Naive thymus-derived CD4-positive, alpha-beta T cell (primary cell): ENCODE measurements around the gene CFAP251. TPM values are rescaled to one million over a fixed set of nuclear protein-coding genes. Genes with fewer than 3 reads are reported as not detected.

Experiments
- ATAC-seq: fragments of 150-1000 bp; cut with Tn5 transposase; 2 replicates; pipeline ENCODE4 v1.10.0; 2021; ENCODE audit warnings: mild to moderate bottlenecking, moderate library complexity
- CTCF ChIA-PET: fragments of 350-600 bp; sonication (Branson Sonifier 250); formaldehyde crosslinking; loops from one replicate; lab custom pipeline; 2021; ENCODE audit warnings: antibody characterized with exemption; lab: Charles Lee
- POLR2A ChIA-PET: fragments of 350-600 bp; sonication (Branson Sonifier 250); formaldehyde crosslinking; loops from one replicate; lab custom pipeline; 2021; ENCODE audit warnings: antibody characterized with exemption, inconsistent platforms; lab: Charles Lee
- DNase-seq, 9 donors: peaks; one replicate each; pipeline versions ENCODE4 v3.0.0 to v3.0.0-alpha.2; 2020 to 2022; ENCODE audit warnings: mixed read lengths in 1 of 9
- H3K27ac ChIP-seq: one replicate; pipeline ENCODE4 v1.7.0; 2013; ENCODE audit warnings: mild to moderate bottlenecking, low read depth, low read length, moderate library complexity
- H3K27me3 ChIP-seq, 2 donors: one replicate each; pipeline ENCODE4 v1.7.0; 2013; ENCODE audit warnings: low read length in 2 of 2, mild to moderate bottlenecking in 2 of 2, moderate library complexity in 2 of 2; ENCODE audit not compliant: control insufficient read depth in 2 of 2, insufficient read depth in 2 of 2
- H3K36me3 ChIP-seq, 3 experiments: 1 replicate in 2 of 3; 2 replicates in 1 of 3; pipeline ENCODE4 v1.7.0; 2013; ENCODE audit warnings: low read length in 3 of 3, mild to moderate bottlenecking in 3 of 3, moderate library complexity in 1 of 3; ENCODE audit not compliant: insufficient read depth in 3 of 3, control insufficient read depth in 2 of 3
- H3K4me1 ChIP-seq, 2 donors: one replicate each; pipeline ENCODE4 v1.7.0; 2013; ENCODE audit warnings: low read length in 2 of 2, mild to moderate bottlenecking in 2 of 2, moderate library complexity in 1 of 2; ENCODE audit not compliant: control insufficient read depth in 2 of 2, insufficient read depth in 2 of 2
- H3K4me3 ChIP-seq: 2 replicates; pipeline ENCODE4 v1.7.0; 2013; ENCODE audit warnings: mild to moderate bottlenecking, low read length
- H3K9me3 ChIP-seq, 3 experiments: 1 replicate in 2 of 3; 2 replicates in 1 of 3; pipeline ENCODE4 v1.7.0; 2013; ENCODE audit warnings: low read length in 3 of 3; ENCODE audit not compliant: control insufficient read depth in 2 of 3
- H3K27ac Mint-ChIP-seq, 9 donors: one replicate each; pipeline ENCODE4 v1.8.0; 2020 to 2022; ENCODE audit warnings: mixed read lengths in 9 of 9, mild to moderate bottlenecking in 8 of 9, moderate library complexity in 5 of 9, inconsistent platforms in 2 of 9
- H3K27me3 Mint-ChIP-seq, 5 donors: one replicate each; pipeline ENCODE4 v1.8.0; 2021 to 2022; ENCODE audit warnings: mixed read lengths in 5 of 5, mild to moderate bottlenecking in 1 of 5
- H3K36me3 Mint-ChIP-seq, 5 donors: one replicate each; pipeline ENCODE4 v1.8.0; 2020 to 2022; ENCODE audit warnings: mixed read lengths in 5 of 5, mild to moderate bottlenecking in 3 of 5, inconsistent platforms in 1 of 5
- H3K4me1 Mint-ChIP-seq, 7 donors: one replicate each; pipeline ENCODE4 v1.8.0; 2020 to 2022; ENCODE audit warnings: mixed read lengths in 7 of 7, mild to moderate bottlenecking in 3 of 7, inconsistent platforms in 1 of 7
- H3K4me3 Mint-ChIP-seq, 10 donors: one replicate each; pipeline ENCODE4 v1.8.0; 2020 to 2022; ENCODE audit warnings: mild to moderate bottlenecking in 10 of 10, mixed read lengths in 10 of 10, moderate library complexity in 6 of 10, inconsistent platforms in 2 of 10
- H3K9me3 Mint-ChIP-seq, 11 donors: one replicate each; pipeline ENCODE4 v1.8.0; 2020 to 2022; ENCODE audit warnings: mixed read lengths in 11 of 11, mild to moderate bottlenecking in 4 of 11, inconsistent platforms in 1 of 11, moderate library complexity in 1 of 11
- intact Hi-C, 2 donors: fragments of 100-400 bp; cut with micrococcal nuclease; formaldehyde crosslinking; loops; one replicate each; pipeline ENCODE4 v1.15.1; 2023
- polyA plus RNA-seq, 2 donors: library from polyadenylated mRNA; unstranded; fragments of 300-500 nt; fragmentation: Illumina TruSeq; gene quantifications; one replicate each; pipeline ENCODE4 v1.2.3, GENCODE V29; 2021
- total RNA-seq, 6 experiments: library from RNA in 5 of 6; stranded (reverse) in 5 of 6; gene quantifications; 1 replicate in 5 of 6; 2 replicates in 1 of 6; pipeline ENCODE4 v1.2.3 and lab custom pipeline; 2021 to 2026

Gene CFAP251
- total and polyA plus RNA-seq, 7 experiments from 2014 or later = 0.38 to 1.5 (median 0.88) TPM; not detected in 2

- Mint-ChIP-seq H3K9me3 (no peaks in the 10 kb centered on the region), H3K36me3 (no peaks in the 10 kb centered on the region), H3K4me1 (peaks cover 0 to 20% (median 6%) of the 10 kb centered on the region in 7 donors), H3K4me3 (peak overlapping the region in 7 of 10 donors; percentile 22 to 69 (median 56)), H3K27me3 (peaks cover 0 to 13% (median 0%) of the 10 kb centered on the region in 5 donors), H3K27ac (peak overlapping the region; percentile 54 to 96 (median 81))
- Histone ChIP-seq H3K27ac (no peak overlapping the region), H3K27me3 (no peaks in the 10 kb centered on the region), H3K36me3 (no peaks in the 10 kb centered on the region), H3K9me3 (no peaks in the 10 kb centered on the region), H3K4me1 (peaks cover 0 to 4% of the 10 kb centered on the region in 2 donors), H3K4me3 (no peak overlapping the region)
- DNase-seq = peak in 8 of 9 donors; percentile 17 to 53 (median 38)
- POLR2A ChIA-PET = interaction anchor here (0.7 to 1.1 kb wide), 4 partner anchors 14 to 743 kb away, joined by 3 to 4 read pairs (median 4); partner anchors contain the start of genes BCL7A and MLXIP
- CTCF ChIA-PET = interaction anchor here (0.7 to 0.8 kb wide), 2 partner anchors 40 to 883 kb away, joined by 3 to 8 read pairs; no protein-coding TSS in a partner anchor
- intact Hi-C loops = no loop called here
- ATAC-seq = peak; percentile 90
Measured at GRCh38 chr12:121992059-121992879, 73.9 kb downstream of the CFAP251 start.

GRCh38 chr12:121996050-121996944 lies 77.9 kb downstream of the CFAP251 start:
- H3K36me3 Mint-ChIP-seq = peaks cover 0 to 4% (median 2%) of the 10 kb centered on the region in 5 donors
- POLR2A ChIA-PET = interaction anchor here (1.1 kb wide), 1 partner anchor 18 kb away, joined by 3 read pairs; no protein-coding TSS in a partner anchor
- no peak overlapping the region for H3K27ac Mint-ChIP-seq
- ATAC-seq (no peak), DNase-seq (no peak)
- CTCF ChIA-PET = no interaction called here
- peaks cover 0 to 15% (median 5%) of the 10 kb centered on the region in 5 donors for H3K27me3 Mint-ChIP-seq
- peaks cover 0 to 13% (median 6%) of the 10 kb centered on the region in 7 donors for H3K4me1 Mint-ChIP-seq
- Histone ChIP-seq H3K4me3 (no peak overlapping the region), H3K36me3 (no peaks in the 10 kb centered on the region), H3K4me1 (peaks cover 0 to 4% of the 10 kb centered on the region in 2 donors), H3K27me3 (no peaks in the 10 kb centered on the region), H3K9me3 (no peaks in the 10 kb centered on the region), H3K27ac (no peak overlapping the region)
- H3K4me3 Mint-ChIP-seq = no peak overlapping the region
- H3K9me3 Mint-ChIP-seq = peaks cover 0 to 7% (median 2%) of the 10 kb centered on the region in 11 donors
- intact Hi-C loops = no loop called here

GRCh38 chr12:121996945-121997612 lies 78.7 kb downstream of the CFAP251 start:
- Mint-ChIP-seq H3K27ac (no peak overlapping the region), H3K27me3 (peaks cover 0 to 19% (median 5%) of the 10 kb centered on the region in 5 donors), H3K36me3 (peaks cover 0 to 4% (median 2%) of the 10 kb centered on the region in 5 donors), H3K9me3 (peaks cover 0 to 7% (median 2%) of the 10 kb centered on the region in 11 donors), H3K4me3 (no peak overlapping the region), H3K4me1 (peaks cover 0 to 6% (median 3%) of the 10 kb centered on the region in 7 donors)
- Histone ChIP-seq H3K27me3 (no peaks in the 10 kb centered on the region), H3K27ac (no peak overlapping the region), H3K4me1 (peaks cover 0 to under 1% of the 10 kb centered on the region in 2 donors), H3K36me3 (no peaks in the 10 kb centered on the region), H3K4me3 (no peak overlapping the region), H3K9me3 (no peaks in the 10 kb centered on the region)
- ChIA-PET POLR2A (interaction anchor here (0.7 kb wide), 1 partner anchor 432 kb away, joined by 6 read pairs; no protein-coding TSS in a partner anchor), CTCF (no interaction called here)
- intact Hi-C loops = no loop called here
- no peak for DNase-seq
- ATAC-seq = no peak

GRCh38 chr12:122001466-122002209 lies 83.2 kb downstream of the CFAP251 start:
- H3K9me3 Mint-ChIP-seq = peaks cover 0 to 7% (median 2%) of the 10 kb centered on the region in 11 donors
- H3K4me1 ChIP-seq = peaks cover 20 to 21% of the 10 kb centered on the region in 2 donors
- ChIA-PET CTCF (no interaction called here), POLR2A (no interaction called here)
- no peaks in the 10 kb centered on the region for H3K27me3 ChIP-seq
- DNase-seq (no peak), ATAC-seq (no peak)
- H3K27ac ChIP-seq = no peak overlapping the region
- peaks cover 8 to 27% (median 15%) of the 10 kb centered on the region in 7 donors for H3K4me1 Mint-ChIP-seq
- no peak overlapping the region for H3K4me3 ChIP-seq
- H3K4me3 Mint-ChIP-seq = no peak overlapping the region
- H3K36me3 ChIP-seq = no peaks in the 10 kb centered on the region
- peaks cover 0 to 25% (median 5%) of the 10 kb centered on the region in 5 donors for H3K27me3 Mint-ChIP-seq
- H3K36me3 Mint-ChIP-seq = peaks cover 0 to 4% (median 3%) of the 10 kb centered on the region in 5 donors
- peak overlapping the region in 1 of 9 donors; percentile 51 for H3K27ac Mint-ChIP-seq
- no peaks in the 10 kb centered on the region for H3K9me3 ChIP-seq
- intact Hi-C loops = no loop called here

GRCh38 chr12:122003651-122004611 lies 85.5 kb downstream of the CFAP251 start:
- peaks cover 0 to 7% (median 2%) of the 10 kb centered on the region in 11 donors for H3K9me3 Mint-ChIP-seq
- H3K36me3 ChIP-seq = no peaks in the 10 kb centered on the region
- peak; percentile 63 for ATAC-seq
- no peak overlapping the region for H3K4me3 ChIP-seq
- POLR2A ChIA-PET = no interaction called here
- H3K4me3 Mint-ChIP-seq = peak overlapping the region in 6 of 10 donors; percentile 13 to 75 (median 51)
- CTCF ChIA-PET = interaction anchor here (0.7 kb wide), 1 partner anchor 509 kb away, joined by 3 read pairs; no protein-coding TSS in a partner anchor
- H3K27me3 ChIP-seq = no peaks in the 10 kb centered on the region
- no peaks in the 10 kb centered on the region for H3K9me3 ChIP-seq
- peaks cover 10 to 38% (median 15%) of the 10 kb centered on the region in 7 donors for H3K4me1 Mint-ChIP-seq
- no peak for DNase-seq
- intact Hi-C loops = no loop called here
- H3K36me3 Mint-ChIP-seq = peaks cover 0 to 4% (median 3%) of the 10 kb centered on the region in 5 donors
- peak overlapping the region in 2 of 9 donors; percentile 54 to 86 for H3K27ac Mint-ChIP-seq
- H3K27me3 Mint-ChIP-seq = peaks cover 0 to 31% (median 8%) of the 10 kb centered on the region in 5 donors
- peaks cover 21 to 28% of the 10 kb centered on the region in 2 donors for H3K4me1 ChIP-seq
- peak overlapping the region; percentile 40 for H3K27ac ChIP-seq
